ENCODE measurements around the gene FBXL15. TPM values are rescaled to one million over a fixed set of nuclear protein-coding genes. Genes with fewer than 3 reads are reported as not detected.

FBXL15 gene
- total and polyA plus RNA-seq, 2 of the 13 experiments (the other 11 are each of a cell fraction or from before 2014, with no cell fraction given): 4.3 to 8.3 TPM

- 0 out of 2 replicates have a peak, but pooled peaks have one; percentile 63 for TF ChIP-seq ZBTB4 (CRISPR knock-in tag; IDR thresholded peaks at IDR 0.05; ENCODE audit: borderline replicate concordance)
- peak; percentile 42 for TF ChIP-seq SKI (IDR thresholded peaks at IDR 0.05; ENCODE audit: partially characterized antibody)
- peak; percentile 37; the same call in 1 of the 2 replicates for TF ChIP-seq HOXA5 (CRISPR knock-in tag; IDR thresholded peaks at IDR 0.05)
- TF ChIP-seq ZFP91 (CRISPR knock-in tag; IDR thresholded peaks at IDR 0.05; ENCODE audit: borderline replicate concordance): peak; percentile 96
- TF ChIP-seq ZNF768 (CRISPR knock-in tag; IDR thresholded peaks at IDR 0.05): peak; percentile 76
- peak; percentile 46 for TF ChIP-seq ZNF281 (CRISPR knock-in tag; IDR thresholded peaks at IDR 0.05; ENCODE audit: borderline replicate concordance)
- TF ChIP-seq TBX2 (CRISPR knock-in tag; IDR thresholded peaks at IDR 0.05; ENCODE audit: borderline replicate concordance): peak; percentile 89
- TF ChIP-seq ZBTB38 (CRISPR knock-in tag; IDR thresholded peaks at IDR 0.05): peak; percentile 79; the same call in 1 of the 2 replicates
- no peak for TF ChIP-seq MTA3 (CRISPR knock-in tag; IDR thresholded peaks at IDR 0.05)
- TF ChIP-seq HDAC2 (CRISPR knock-in tag; IDR thresholded peaks at IDR 0.05): peak; percentile 82
- TF ChIP-seq ZNF784 (CRISPR knock-in tag; IDR thresholded peaks at IDR 0.05; ENCODE audit: borderline replicate concordance): 0 out of 2 replicates have a peak, but pooled peaks have one; percentile 73
- TF ChIP-seq ZBTB1 (CRISPR knock-in tag; IDR thresholded peaks at IDR 0.05; ENCODE audit: borderline replicate concordance): no peak
- TF ChIP-seq THAP9 (CRISPR knock-in tag; IDR thresholded peaks at IDR 0.05; ENCODE audit: borderline replicate concordance): peak; percentile 66
Observed at GRCh38 chr10:102399217-102400021, 21.2 kb upstream of the FBXL15 start (continued).

Measured in HepG2 (cell line).